Rectal smooth muscle tissue (tissue), 1 donor: ENCODE measurements around the gene CHST8.

Source experiments
- H3K27ac ChIP-seq: one replicate; pipeline ENCODE4 v1.7.0; 2013; ENCODE audit warnings: low read depth, low read length, inconsistent platforms
- H3K27me3 ChIP-seq: one replicate; pipeline ENCODE4 v1.7.0; 2013; ENCODE audit warnings: low read length; ENCODE audit not compliant: control insufficient read depth, insufficient read depth
- H3K36me3 ChIP-seq: one replicate; pipeline ENCODE4 v1.7.0; 2013; ENCODE audit warnings: low read length; ENCODE audit not compliant: control insufficient read depth, insufficient read depth
- H3K4me1 ChIP-seq: one replicate; pipeline ENCODE4 v1.7.0; 2013; ENCODE audit warnings: low read length; ENCODE audit not compliant: control insufficient read depth, insufficient read depth
- H3K4me3 ChIP-seq: one replicate; pipeline ENCODE4 v1.7.0; 2013; ENCODE audit warnings: low read length
- H3K9ac ChIP-seq: one replicate; pipeline ENCODE4 v1.7.0; 2013; ENCODE audit warnings: low read length

CHST8 gene

DNA sequence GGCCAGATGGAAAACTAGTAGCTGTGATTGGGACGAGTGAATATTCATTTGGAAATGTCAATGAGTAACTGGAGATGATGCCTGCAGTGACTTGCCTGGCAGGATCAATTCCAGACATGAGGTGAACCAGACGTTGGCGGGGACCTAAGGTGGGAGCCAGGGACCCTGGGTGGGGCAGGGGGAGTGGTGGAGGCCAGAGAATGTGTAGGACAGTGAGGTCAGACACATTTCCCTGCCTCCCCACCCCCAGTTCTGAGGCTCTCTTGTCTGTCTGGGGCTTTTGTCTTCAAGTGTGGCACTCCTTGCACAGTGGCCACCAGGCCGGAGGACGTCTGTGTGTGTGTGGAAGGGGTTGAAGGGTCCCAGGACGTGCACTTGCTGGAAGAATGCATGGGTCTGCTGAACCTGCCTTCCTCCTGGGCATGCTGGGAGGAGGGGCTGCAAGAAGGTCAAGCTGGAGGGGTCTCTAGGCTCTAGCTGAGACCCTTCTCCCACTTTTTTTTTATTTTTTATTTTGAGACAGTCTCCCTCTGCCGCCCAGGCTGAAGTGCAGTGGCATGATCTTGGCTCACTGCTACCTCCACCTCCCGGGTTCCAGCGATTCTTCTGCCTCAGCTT lies 51.6 kb downstream of the CHST8 start:
- Histone ChIP-seq H3K27me3 (no peaks in the 10 kb centered on the region), H3K9ac (no peak overlapping the region), H3K36me3 (no peaks in the 10 kb centered on the region), H3K27ac (no peak overlapping the region), H3K4me3 (no peak overlapping the region), H3K4me1 (no peaks in the 10 kb centered on the region)

DNA sequence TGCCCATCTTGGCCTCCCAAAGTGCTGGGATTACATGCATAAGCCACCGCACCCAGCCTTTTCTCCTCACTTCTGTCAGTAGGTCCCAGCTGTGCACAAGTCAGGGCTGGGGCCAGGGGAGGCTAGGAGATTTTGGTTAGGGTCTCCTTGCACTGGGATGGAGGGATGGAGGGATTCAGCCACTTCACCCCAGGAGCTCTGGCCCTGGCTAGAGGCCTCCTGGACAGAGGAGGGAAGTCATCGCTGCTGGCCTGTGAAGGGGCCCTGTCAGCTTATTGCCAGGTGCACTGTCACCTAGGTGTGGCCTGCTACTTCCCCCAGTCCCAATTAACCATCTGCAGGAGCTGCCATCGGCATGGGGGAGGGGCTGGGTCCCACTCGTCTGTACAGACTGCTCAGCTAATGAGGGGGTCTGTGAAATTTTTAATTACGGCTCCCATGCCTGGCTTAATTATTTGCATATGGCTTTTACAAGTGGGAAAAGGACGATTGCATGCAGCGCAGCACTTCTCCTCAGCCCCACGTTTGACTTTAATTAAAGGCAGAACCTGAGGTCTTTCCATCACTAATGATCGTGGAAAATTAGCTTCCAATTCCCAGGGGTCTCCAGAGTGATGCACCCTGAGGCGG lies 52.4 kb downstream of the CHST8 start:
- H3K9ac ChIP-seq: no peak overlapping the region
- no peak overlapping the region for H3K4me3 ChIP-seq
- H3K27me3 ChIP-seq: no peaks in the 10 kb centered on the region
- H3K4me1 ChIP-seq: no peaks in the 10 kb centered on the region
- H3K27ac ChIP-seq: no peak overlapping the region
- no peaks in the 10 kb centered on the region for H3K36me3 ChIP-seq

DNA sequence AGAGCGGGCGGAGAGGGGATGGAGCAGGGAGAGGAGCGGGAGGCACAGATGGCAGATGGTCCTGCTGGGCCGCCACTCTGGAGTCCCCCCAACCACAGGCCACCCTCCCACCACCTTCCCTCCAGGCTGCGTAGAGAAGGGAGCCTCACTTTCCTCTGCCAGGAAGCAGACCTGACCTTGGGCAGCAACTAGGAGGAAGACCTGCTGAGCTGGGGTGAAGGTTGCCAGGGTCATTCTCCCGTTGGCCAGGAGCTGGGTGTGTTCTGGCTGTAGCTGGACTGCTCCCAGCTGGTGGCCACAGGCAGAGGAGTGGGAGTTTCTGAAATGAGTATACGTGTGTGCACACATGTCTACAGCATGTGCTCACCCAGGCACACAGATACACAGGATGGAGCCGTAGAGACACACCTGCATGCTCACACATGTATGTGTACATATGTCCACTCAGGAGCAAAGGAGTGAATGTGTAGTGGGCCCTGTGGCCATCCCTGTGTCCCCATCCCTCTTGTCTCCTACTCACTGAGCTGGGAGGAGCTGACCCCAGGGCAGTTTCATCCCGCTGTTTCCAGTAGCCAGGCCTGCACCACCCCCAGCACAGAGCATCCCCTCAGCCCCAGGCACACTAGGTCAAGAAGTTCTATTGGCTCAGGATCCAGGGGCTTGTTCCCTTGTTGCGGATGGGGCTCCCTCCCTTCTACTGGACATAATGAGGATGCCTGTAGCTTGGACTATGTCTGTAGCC lies 53.0 kb downstream of the CHST8 start:
- Histone ChIP-seq H3K27me3 (no peaks in the 10 kb centered on the region), H3K36me3 (no peaks in the 10 kb centered on the region), H3K27ac (no peak overlapping the region), H3K4me3 (no peak overlapping the region), H3K4me1 (no peaks in the 10 kb centered on the region), H3K9ac (no peak overlapping the region)

DNA sequence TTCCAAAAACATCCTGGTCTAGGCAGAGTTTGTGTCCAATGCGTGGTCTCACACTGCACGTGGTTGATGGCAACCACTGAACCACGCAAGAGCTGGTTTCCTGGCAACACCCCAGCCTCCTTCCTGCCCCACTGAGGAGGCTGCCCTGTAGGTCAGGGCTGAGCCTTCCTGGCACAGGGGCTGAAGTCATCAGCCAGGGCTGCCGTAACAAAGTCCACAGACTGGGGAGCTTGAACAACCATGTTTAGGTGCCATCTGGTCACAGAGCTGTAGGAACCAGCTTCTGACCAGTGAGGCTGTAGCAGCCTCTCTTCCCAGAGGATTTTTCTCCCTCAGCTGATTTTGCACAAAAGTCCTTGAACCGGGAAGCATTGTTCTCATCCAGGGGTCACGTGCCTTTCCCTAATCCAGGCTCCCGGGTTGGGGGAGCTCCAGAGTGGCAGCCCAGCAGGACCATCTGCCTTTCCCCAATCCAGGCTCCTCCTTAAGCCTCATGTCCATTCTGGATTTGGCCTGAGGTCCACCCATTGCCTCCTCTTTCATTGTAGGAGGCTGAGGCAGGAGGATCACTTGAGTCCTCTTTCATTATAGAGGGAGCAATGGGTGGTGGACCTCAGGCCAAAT lies 53.9 kb downstream of the CHST8 start:
- no peak overlapping the region for H3K27ac ChIP-seq
- no peak overlapping the region for H3K4me3 ChIP-seq
- H3K36me3 ChIP-seq: no peaks in the 10 kb centered on the region
- no peak overlapping the region for H3K9ac ChIP-seq
- no peaks in the 10 kb centered on the region for H3K4me1 ChIP-seq
- H3K27me3 ChIP-seq: no peaks in the 10 kb centered on the region

DNA sequence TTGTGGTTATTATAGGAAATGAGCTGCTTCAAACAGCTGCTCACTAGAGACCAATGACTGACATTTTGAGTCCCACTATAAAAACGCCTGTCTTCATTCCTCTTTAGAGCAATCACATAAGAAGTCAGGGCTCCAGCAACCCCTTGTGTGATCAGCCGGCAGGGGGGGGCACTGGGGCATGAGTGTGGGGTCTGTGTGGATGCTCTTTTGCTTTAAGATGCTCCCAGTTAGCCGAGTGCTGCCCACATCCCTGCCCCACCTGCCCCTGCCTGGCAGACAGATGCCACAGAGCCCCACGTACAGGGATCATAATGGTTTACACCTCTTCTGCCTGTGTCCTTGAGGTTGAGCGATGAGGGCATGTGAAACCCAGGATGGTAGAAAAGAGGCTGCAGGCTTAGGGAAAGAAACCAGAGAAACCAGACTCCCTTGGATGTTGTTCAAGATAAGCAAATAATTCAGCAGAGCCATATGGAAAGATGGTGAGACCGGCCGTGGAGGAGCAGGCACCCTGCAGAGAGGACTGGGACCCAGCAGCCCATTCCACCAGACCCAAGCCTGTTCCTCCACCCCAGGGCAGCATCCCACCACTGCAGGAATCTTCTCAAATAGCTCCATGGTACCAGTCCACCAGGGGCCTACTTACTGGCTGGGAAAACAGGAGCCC lies 55.4 kb downstream of the CHST8 start:
- H3K4me3 ChIP-seq: no peak overlapping the region
- H3K36me3 ChIP-seq: no peaks in the 10 kb centered on the region
- no peaks in the 10 kb centered on the region for H3K4me1 ChIP-seq
- no peaks in the 10 kb centered on the region for H3K27me3 ChIP-seq
- H3K27ac ChIP-seq: no peak overlapping the region
- H3K9ac ChIP-seq: no peak overlapping the region

DNA sequence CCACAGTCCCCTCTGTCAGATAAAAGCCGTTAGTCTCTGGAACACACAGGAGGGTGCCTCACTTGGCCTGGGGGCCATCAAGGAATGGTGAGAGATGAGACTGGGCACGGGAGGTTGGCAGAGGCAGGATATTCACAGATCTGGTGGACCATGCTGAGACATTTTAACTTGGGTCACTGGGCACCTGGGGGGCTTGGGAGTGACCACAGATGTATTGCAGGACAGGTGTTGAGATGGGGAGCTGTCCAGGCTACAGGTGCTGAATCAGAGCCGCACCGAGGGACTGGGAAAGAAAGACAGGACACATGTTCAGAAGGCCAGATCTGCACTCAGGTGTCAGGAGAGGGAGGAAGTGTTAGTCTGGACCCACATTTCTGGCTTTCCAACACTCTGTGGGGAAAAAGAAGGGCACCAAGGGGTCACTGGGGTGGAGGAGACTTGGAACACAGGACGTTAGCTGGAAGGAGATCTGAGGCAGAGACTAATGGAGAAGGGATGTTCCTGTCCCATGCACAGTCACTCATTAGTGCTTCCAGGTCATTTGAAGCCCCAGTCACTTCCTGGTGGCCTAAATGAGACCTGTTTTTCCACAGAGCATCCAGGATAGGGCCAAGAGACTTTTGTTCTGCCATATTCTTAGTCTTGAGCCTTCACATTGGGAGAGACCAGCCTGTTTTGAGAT lies 56.1 kb downstream of the CHST8 start:
- H3K27me3 ChIP-seq: no peaks in the 10 kb centered on the region
- no peak overlapping the region for H3K4me3 ChIP-seq
- no peak overlapping the region for H3K27ac ChIP-seq
- no peaks in the 10 kb centered on the region for H3K4me1 ChIP-seq
- no peaks in the 10 kb centered on the region for H3K36me3 ChIP-seq
- no peak overlapping the region for H3K9ac ChIP-seq

DNA sequence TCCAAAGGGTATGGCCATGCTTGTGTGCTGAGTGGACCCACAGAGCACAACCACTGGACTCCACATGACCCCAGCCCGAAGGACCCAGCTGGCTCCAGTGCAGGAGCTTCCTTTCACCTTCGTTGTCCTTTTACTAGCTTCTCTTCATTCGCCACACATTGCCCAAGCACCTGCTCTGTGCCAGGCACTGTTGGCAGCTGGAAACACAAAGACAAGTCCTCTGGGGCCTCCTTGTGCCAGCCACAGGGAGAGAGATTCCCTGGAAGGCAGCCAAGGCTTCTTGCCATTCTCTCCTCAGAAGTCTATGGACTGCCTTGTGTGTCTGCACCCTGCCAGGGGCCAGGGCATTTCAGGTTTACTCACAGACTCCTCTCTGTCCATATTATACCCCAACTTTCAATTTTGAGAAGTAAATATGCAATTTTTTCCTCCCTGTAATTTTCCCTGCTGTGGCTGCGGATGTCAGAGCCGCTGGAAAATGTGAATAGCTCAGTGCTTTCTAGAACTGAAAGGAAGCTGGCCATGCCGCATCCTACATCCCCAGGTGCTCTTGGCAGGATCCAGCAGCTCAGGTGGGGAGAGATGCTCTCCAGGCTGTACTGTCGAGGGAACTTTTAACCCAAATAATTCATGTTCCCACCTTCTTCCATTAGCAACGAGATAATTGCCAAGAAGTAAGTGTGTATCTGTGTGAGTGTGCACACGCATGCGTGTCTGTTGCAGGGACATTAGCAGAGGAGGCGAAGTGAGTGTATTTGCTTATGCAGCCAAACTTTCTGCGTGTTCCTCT lies 57.2 kb downstream of the CHST8 start:
- H3K4me3 ChIP-seq: no peak overlapping the region
- H3K36me3 ChIP-seq: no peaks in the 10 kb centered on the region
- H3K9ac ChIP-seq: no peak overlapping the region
- H3K27me3 ChIP-seq: no peaks in the 10 kb centered on the region
- no peak overlapping the region for H3K27ac ChIP-seq
- no peaks in the 10 kb centered on the region for H3K4me1 ChIP-seq

DNA sequence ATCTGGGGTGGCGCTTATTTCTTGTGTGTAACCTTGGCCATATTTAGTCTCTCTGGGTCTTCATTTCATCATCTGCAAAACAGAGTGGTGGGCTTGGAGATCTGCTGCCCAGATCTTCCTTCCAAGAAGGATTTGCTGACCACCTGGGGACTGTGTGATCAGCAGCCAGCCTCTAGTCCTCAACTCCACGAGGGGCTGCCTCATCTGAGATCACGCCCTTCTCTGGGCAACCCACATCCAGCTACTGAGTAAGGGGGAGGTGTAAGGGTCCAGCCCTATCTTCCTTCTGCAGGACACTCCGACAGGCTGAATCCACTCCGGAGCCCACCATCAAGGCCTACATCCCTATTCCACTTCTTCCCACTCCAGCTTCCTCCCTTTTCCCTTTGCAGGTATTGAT lies 57.9 kb downstream of the CHST8 start:
- no peak overlapping the region for H3K9ac ChIP-seq

DNA sequence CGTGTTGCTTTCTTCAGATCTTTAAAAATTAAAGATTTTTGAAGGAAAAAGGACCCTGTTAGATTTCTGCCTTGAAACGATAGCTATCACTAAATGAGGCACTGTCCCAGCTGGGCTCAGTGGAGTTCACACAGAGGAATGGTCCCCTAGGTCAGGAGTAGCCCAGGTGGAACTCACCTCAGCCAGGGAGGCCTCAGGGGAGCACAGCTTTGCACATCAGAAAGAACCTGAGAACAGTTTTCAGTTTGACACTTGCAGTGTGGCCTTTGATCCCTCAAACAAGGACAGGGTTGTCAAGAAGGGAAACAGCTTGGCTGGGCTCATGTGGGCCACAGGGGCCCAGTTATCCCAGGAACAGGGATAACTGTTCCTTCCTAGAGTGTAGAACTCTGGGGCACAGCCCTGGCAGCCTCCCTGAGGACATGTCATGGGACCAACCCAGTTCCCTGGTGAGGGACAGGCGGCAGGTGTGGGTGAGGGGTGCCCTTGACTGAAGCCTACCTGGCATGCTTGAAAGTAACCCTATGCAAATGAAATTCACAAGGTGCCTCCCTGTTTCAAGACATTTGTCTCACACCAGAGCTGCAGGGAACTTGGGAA lies 59.4 kb downstream of the CHST8 start:
- Histone ChIP-seq H3K27ac (no peak overlapping the region), H3K4me3 (no peak overlapping the region), H3K9ac (no peak overlapping the region), H3K27me3 (no peaks in the 10 kb centered on the region), H3K36me3 (no peaks in the 10 kb centered on the region), H3K4me1 (no peaks in the 10 kb centered on the region)

More for the DNA sequence above, 57.9 kb downstream of the CHST8 start:
- Histone ChIP-seq H3K27me3 (no peaks in the 10 kb centered on the region), H3K27ac (no peak overlapping the region), H3K4me3 (no peak overlapping the region), H3K36me3 (no peaks in the 10 kb centered on the region), H3K4me1 (no peaks in the 10 kb centered on the region)

DNA sequence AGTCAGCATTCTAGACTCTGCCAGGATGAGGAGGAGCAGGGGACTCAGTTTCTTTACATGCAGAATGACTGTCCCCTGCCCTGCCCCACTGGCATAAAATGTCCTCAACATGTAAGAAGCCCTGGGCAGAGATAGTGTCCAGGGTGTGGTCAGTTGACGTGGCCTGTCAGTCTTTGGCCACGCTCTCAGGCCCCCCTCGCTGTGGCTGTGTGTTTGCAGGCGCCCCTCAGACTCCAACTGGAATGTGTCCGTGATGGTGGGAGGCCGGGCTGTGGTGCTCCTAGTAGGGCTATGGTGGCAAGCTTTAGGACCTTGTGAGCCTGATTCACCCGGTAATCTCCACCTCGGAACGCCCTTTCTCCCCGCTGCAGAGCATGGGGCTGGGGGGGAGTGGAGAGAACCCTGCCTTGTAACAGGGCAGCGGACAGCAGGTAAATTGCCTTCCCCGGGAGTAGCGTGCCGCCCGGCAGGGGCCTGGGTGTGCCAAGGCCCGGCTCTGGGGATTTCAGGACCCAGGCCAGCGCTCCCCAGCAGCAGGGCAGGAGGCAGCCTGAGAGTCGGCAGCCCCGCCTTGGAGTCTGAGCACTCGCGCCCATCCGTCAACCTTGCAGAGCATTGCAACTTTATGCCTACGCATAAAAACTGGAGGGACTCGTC lies 62.3 kb downstream of the CHST8 start:
- Histone ChIP-seq H3K4me1 (no peaks in the 10 kb centered on the region), H3K4me3 (no peak overlapping the region), H3K36me3 (no peaks in the 10 kb centered on the region), H3K27ac (no peak overlapping the region), H3K9ac (no peak overlapping the region), H3K27me3 (no peaks in the 10 kb centered on the region)
